Activated naive CD8-positive, alpha-beta T cell treated with anti-CD3 and anti-CD28 coated beads, Interleukin-2, amount 10 ng/mL, durations not matched to agents 7 days and 5 days (primary cell): ENCODE results near the gene RGCC. TPM values are rescaled to one million over a fixed set of nuclear protein-coding genes. Genes with fewer than 3 reads are reported as not detected.

Source experiments
- ATAC-seq: fragments of 150-1000 bp; cut with Tn5 transposase; one replicate; pipeline ENCODE4 v1.10.0; 2021; ENCODE audit warnings: low read depth, moderate library complexity
- POLR2A ChIA-PET: fragments of 350-600 bp; sonication (Branson Sonifier 250); formaldehyde crosslinking; loops from one replicate; lab custom pipeline; 2021; ENCODE audit warnings: antibody characterized with exemption; lab: Charles Lee
- DNase-seq: peaks from one replicate; pipeline ENCODE4 v3.0.0; 2021
- H3K27ac Mint-ChIP-seq: one replicate; pipeline ENCODE4 v1.8.0; 2022; ENCODE audit warnings: mild to moderate bottlenecking, mixed read lengths
- H3K27me3 Mint-ChIP-seq: one replicate; pipeline ENCODE4 v1.8.0; 2022; ENCODE audit warnings: mild to moderate bottlenecking, moderate library complexity, mixed read lengths
- H3K36me3 Mint-ChIP-seq: one replicate; pipeline ENCODE4 v1.8.0; 2021; ENCODE audit warnings: mild to moderate bottlenecking, mixed read lengths
- H3K4me1 Mint-ChIP-seq: one replicate; pipeline ENCODE4 v1.8.0; 2021; ENCODE audit warnings: mixed read lengths
- H3K4me3 Mint-ChIP-seq: one replicate; pipeline ENCODE4 v1.8.0; 2022; ENCODE audit warnings: mild to moderate bottlenecking, moderate library complexity, mixed read lengths
- H3K9me3 Mint-ChIP-seq: one replicate; pipeline ENCODE4 v1.8.0; 2021; ENCODE audit warnings: mixed read lengths
- total RNA-seq, 2 experiments: library from RNA; stranded (reverse); gene quantifications; one replicate each; pipeline ENCODE4 v1.2.3, GENCODE V29; 2021

The RGCC gene
- total RNA-seq, 2 experiments from 2014 or later, result 38.7 to 45.3 TPM

DNA sequence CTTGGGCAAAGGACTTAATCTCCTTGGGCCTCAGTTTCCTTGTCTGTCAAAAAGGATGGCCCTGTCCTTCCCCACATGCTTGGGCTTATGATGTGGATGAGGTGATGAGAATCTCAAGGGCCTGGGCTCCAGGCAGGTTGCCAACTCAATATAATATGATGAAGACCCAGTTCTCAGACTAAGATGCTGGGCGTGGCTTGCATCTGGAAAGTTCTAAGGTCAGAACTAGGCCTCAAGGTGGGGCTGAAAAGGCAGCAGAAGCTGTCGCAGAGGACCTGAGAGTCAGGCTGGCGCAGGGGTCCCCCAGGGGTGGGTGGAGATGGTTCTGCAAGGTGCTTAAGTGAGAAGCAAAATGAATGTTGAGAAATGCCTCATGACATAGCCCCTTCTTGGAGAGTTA is 58.8 kb downstream of the RGCC start:
- DNase-seq (no peak), ATAC-seq (no peak)
- Mint-ChIP-seq H3K27ac (no peak overlapping the region), H3K9me3 (no peaks in the 10 kb centered on the region), H3K4me3 (no peak overlapping the region), H3K4me1 (no peaks in the 10 kb centered on the region), H3K36me3 (no peaks in the 10 kb centered on the region), H3K27me3 (no peaks in the 10 kb centered on the region)
- POLR2A ChIA-PET, result no interaction called here

- no peak overlapping the region for H3K27ac Mint-ChIP-seq
- ATAC-seq (no peak), DNase-seq (no peak)
- no peaks in the 10 kb centered on the region for H3K9me3 Mint-ChIP-seq
- H3K4me3 Mint-ChIP-seq, result no peak overlapping the region
- POLR2A ChIA-PET, result no interaction called here
- H3K27me3 Mint-ChIP-seq, result no peaks in the 10 kb centered on the region
- no peaks in the 10 kb centered on the region for H3K36me3 Mint-ChIP-seq
- H3K4me1 Mint-ChIP-seq, result no peaks in the 10 kb centered on the region
Measured at GRCh38 chr13:41516760-41517159, 59.4 kb downstream of the RGCC start.

GRCh38 chr13:41520016-41520659 is 62.8 kb downstream of the RGCC start:
- H3K4me1 Mint-ChIP-seq, result no peaks in the 10 kb centered on the region
- POLR2A ChIA-PET, result no interaction called here
- no peaks in the 10 kb centered on the region for H3K36me3 Mint-ChIP-seq
- no peak overlapping the region for H3K27ac Mint-ChIP-seq
- H3K9me3 Mint-ChIP-seq, result peaks cover 4% of the 10 kb centered on the region
- H3K27me3 Mint-ChIP-seq, result no peaks in the 10 kb centered on the region
- DNase-seq (no peak), ATAC-seq (no peak)
- no peak overlapping the region for H3K4me3 Mint-ChIP-seq

Other genes starting within 250 kb of the RGCC start
- gene MTRF1, start 194.0 kb upstream of the RGCC start, total RNA-seq, result 10 to 100 TPM; 23.9 to 24.3 TPM
- 10 to 100 TPM; 41.3 to 41.8 TPM for gene NAA16, start 146.3 kb upstream of the RGCC start, total RNA-seq